NCI-H128 (cell line): ENCODE measurements around the gene SLC38A10.

Experiments
- DNase-seq: peaks from one replicate; lab custom pipeline; 2025; ENCODE audit not compliant: unreplicated experiment; lab: John Stamatoyannopoulos, UW

The SLC38A10 gene

DNA sequence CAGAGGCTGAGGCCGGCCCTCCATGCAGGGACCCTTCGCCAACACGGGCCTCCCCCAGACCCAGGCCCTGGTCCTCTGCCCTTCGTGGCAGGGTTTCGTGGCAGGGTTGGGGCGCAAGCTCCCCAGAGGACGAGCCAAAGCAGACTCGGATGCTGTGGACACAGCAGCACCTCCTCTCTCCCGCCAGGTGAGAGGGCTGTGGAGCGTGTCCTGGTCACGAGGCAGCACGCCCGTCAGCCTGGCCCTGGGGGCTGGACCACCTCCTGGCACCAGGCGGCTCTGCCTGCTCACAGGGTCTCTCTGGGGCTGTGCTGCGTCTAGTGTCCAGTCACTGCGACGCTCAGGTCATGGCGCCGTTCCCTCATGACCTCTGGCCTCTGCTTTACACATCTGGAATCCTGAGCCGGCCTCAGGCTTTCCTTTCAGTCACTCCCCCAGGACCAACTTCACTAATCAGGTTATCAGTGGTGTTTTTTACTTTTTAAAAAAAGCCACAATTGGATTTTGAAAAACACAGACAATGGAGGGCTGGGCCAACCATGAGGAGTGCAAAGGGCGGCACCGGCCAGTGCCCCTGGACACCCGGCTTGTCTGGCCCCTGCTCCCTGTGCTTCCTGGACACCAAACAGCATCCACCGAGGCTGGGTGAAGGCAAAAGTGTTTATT lies 50.6 kb downstream of the SLC38A10 start:
- no peak for DNase-seq

DNA sequence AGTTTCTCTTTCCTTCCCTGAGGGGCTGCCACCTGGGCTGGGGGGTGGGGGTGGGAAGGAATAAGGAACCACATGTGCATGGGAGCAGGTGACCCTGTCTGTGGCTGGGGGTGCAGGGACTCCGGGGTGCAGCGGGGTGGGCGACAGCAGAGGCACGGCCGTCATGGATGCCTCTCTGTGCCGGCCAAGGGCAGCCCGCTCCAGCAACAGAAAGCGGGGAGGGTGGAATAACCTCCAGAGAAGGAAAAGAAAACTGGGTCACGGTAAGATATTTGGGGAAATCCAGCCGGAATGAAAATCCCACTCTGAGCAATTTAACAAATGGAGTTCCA lies 51.8 kb downstream of the SLC38A10 start:
- no peak for DNase-seq

DNA sequence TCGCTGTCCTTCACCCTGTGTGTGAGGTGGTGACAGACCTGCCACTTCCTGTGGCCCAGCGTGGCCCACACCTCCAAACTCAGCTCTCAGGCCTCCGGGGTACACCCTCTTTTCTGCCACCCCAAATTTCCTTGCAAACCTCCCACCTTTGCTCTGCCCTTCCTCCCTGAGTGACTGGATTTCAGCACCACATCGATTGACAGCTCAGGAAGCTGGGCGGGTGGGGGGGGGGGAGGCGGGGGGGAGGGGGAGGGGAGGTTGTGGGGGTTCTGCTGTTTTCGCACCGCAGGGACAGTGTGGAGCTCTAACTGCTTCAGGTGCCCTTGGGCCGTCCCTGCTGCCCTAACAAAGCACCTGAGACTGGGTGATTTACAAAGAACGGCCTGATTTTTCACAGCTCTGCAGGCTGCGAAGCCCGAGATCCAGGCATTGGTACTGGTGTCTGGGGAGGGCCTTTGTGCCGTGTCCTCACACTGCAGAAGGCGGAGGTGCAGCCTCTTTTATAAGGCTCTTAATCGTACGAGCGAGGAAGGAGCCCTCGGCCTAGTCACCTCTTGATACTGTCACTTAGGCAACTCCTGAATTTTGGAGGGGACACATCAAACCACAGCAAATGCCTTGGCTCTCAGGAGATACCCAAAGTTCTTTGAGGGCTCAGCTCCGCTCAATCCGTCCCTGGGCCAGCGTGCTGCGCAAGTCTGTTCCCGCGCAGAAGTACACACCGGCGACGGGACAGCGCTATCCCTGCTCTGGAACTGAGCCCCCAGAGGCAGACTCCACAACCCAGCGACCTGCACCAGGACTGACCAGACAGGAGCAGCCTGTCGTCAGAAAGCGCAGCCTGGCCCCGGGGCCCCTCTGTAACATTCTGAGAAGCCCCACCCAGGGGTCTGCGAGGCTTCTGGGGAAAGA lies 52.4 kb downstream of the SLC38A10 start:
- no peak for DNase-seq

DNA sequence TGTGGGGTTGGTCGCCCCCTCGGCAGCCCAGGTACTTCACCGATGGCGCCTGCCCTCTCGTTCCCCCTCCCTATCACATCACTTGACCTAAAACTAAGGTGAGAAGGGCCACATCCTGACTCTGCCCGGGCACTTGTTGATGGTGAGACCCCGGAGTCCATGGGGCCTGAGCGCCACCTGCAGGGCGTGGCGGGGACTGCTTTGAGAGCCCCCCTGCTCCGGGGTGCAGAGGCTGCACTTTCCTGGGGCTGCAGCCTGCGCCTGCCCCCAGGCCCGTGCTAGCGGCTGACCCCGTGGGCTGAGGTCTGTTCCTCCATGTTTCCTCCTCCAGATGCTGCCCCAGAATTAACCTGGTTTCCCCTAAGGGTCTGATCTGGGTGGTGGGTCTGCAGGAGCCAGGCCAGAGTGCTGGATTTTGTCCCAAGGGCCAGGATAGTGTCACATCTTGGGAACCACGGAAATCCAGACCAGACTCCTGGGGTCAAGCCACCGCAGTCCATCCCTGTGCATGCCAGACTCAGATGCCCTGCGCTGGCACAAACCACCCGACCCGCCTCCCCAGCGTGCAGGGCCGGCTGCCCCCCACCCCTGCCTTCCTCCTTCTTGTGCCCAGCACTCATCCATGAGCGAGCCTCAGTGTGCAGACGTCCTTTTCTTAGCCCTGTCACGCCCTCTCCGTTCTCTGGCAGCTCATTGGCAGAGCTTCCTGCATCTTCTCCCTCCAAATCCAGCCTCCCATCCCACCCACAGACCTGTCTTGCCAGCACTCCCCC lies 53.3 kb downstream of the SLC38A10 start:
- DNase-seq: no peak

DNA sequence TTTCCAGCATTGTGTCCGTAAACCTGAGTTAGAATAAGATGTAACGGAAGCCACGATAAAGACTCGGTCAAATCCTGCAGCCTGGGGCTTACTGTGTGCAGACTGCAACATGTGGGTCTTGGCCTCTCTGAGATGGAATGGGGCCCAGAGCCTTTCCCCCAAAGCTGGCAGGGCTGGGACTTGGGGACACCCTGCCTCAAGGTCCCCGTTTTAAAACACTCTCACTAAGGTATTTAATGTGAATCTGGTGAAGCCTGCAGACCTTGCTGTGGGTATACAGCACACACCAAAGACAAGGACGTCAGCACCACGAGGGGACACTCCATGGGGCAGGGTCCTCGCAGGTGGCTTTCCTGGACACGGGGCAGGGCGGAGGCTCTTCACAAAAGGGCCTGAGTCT lies 53.9 kb downstream of the SLC38A10 start:
- no peak for DNase-seq

DNA sequence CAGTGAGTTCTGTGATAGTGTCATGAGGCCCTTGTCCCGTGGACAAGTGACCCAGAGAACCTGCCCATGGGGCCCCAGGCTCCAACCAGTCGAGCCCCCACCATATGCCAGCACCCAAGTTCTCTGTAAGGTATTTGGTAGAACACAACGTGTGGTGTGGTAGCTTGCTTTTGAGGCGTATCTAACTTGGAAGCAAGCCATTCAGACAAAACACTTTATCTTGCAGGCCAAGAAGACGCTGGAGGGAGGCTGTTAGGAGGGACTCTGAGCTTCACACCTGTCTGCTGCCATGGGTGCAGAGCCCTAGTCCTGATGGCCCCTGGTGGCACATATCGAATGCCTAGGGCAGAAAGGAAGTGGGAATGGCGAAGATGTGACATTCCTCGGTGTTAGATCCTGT lies 54.3 kb downstream of the SLC38A10 start:
- DNase-seq: no peak

DNA sequence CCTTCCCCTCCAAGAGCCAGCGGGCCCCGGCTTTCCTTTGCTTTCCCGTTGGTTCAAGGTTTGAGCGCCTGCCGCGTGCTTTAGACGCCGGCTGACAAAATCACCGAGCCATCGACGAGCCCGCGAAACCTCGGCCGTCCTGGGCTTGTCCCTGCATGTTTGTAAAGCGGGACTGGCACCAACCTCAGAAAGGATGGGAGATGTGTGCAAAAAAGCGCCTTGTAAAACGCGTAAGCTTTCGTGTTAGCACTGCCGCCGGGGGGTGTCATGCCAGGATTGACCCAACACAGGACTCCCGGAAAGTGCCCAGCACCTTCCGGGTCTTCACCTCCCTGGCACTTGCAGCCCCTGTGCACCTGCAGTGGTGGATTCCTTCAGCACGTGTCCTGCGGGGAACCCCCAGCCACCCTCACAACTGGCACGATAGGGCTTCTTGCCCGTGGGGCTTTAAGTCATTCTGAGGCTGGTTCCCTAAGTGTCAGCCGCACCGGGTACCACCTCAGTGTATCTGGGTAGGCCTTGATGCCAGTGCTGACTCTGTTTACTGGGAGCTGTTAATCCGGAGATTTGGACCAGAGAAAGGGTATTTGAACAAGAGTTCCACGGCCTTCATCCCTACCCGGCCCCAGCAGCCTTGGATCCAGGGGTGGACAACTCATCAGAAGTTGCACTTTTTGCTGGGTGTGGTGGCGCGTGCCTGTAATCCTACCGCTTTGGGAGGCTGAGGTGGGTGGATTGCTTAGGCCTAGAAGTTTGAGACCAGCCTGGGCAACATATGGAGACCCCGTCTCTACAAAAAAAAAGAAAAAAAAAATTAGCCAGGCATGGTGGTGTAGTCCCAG lies 55.2 kb downstream of the SLC38A10 start:
- DNase-seq: no peak

DNA sequence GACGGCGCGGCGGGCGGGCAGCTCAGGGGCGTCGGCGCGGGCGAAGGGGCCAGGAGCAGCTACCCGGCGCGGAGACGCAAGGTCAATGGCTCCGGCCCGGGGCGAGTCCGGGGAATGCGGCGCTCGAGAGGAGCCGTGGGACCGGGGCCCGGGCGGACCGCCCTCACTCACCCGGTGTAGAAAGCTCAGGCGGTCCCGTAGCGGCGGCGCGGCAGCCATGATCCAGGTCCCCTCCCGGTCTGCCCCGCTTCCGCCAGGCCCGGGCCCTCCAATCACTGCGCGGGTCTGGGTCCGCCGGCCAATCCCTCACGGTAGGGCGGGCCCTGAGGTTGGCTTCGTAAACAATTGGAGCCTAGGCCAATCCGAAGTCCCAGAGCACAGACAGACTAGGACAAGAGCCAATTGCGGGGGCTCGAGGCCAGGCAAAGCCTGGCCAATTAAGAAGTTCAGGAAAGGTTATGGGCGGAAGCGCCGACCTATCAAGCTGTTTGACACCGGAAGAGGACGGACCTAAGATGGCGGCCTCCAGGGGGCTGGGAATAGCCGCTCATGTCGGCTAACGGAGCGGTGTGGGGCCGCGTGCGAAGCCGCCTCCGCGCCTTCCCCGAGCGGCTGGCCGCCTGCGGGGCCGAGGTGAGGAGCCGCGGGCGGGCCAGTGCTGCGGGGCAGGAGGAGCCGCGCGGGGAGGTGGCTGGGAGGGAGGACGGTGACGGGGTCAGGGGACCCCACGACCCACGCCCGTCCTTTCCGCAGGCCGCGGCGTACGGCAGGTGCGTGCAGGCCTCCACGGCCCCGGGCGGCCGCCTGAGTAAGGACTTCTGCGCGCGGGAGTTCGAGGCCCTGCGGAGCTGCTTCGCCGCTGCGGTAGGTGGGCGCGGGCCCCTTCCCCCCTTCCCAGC lies 56.0 kb downstream of the SLC38A10 start, which contains the start of the genes NDUFAF8 and TEPSIN:
TSS of gene NDUFAF8 (plus strand) at position 504 of the 899 bp plus-strand sequence. CDS start at position 550, 46 bp downstream.
TSS of gene TEPSIN (minus strand) at position 241 of the 899 bp plus-strand sequence. CDS start at position 219, 22 bp downstream.
- peak; percentile 91 for DNase-seq

DNA sequence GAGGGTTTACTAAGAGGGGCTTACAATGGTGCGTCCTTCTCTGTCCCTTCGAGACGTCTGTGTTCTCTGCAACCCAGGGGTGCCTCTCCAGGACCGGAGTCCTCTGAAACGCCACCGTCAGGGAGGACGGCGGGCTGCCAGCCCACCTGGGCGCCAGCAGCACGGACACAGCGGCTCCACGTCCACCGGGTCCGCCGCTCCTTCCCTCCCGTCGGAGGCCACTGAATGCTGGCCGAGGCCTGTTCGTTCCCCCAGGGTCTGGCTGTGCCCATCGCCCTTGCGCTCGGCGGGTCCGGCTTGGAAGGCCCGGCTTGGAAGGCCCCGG lies 56.7 kb downstream of the SLC38A10 start:
- no peak for DNase-seq

DNA sequence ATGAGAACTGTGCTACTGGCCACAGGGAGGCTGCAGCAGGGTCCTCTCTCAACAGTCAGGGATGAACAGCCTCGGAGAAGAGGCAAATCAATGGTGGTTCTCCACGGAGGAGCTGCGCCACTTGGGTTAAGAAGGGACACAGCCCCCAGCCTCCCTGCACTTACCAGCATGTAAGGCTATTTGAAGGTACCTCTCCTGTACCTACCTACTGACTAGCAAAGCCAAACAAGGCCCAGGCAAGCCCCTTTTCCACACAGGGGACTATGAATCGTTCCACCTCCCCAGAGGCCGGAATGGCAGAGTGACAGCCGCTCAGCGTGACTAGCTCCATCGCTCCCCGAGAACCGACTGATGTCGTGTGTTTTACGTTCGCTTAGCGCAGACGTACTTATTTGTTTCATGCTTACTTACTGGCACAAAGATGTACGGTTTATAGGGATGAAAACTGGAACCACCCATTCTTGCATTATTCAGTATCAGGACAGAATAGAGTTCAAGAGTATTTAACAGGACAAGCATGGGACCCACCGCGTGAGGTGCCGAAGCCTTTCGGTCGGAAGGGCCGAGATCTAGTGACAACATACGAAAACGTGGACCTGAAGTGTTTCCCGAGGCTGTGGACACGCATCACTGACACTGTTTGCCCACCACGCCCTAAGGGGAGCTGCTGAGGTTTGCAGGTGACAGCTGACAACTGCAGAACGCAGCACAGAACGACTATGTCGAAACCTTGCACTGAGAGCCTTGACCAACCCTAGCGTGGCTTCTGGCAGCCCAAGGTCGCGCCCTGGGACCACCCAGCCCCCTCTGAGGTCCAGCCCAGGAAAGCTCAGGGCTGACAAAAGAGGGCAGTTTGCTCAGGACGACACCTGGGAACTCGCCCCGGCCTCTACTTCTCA lies 57.3 kb downstream of the SLC38A10 start:
- no peak for DNase-seq

DNA sequence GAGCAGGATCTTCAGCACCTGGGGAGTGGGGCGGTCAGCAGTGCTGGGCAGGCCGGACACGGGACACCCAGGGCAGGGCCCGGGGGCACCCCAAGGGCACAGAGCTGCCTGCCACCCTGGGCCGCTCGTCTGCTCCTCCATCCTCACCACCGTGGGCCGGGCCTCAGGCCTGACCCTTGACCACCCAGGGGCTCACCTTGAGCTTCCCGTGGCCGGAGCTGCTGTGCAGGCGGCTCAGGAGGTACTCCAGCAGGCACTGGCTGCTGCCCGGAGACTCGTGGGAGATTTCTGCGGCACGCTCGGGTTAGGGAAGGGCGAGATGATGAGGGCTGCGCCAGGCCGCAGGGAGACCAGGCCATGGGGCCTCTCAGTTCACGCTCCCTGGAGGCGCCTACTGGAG lies 58.3 kb downstream of the SLC38A10 start:
- no peak for DNase-seq

DNA sequence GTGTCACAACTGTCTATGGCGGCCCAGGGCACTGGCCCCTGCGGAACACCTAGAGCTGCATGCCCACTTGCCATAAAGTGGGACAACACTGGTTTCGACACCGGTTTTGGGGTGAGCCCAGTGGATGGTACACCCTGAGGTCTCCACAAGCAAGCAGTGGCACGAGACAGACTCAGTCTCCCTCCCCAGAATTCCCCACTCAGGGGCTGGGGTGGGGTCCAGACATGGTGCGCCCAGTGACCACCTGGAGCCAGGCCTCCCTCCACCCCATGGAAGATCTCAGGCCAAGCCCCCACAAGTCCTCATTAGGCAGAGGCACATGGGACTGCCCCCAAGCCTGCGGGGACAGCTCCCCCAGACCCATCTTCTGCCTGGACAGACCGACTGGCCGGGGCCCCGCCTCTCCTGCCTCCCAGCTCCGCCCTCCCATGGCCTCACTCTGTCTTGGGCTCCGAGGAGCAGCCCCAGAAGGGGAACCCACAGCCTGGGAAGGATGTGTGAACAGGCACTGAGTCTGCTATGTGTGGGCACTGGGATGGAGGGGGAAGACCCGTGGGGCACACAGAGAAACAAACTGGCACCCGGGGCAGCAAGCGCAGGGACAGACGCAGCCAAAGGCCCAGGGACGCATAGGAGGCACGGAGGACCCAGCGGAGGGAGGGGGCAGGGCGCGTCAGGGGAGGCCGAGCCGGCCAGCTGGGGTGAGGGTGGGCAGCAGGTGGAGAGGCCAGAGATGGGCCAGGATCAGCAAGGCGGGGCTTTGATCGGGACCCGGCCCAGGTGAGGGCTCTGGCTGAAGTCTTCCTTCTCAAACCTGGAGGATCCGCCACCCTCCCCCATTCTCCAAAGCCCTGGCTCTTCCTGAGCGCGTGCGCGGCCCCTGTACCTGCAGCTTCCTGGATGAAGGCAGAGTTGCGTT lies 59.0 kb downstream of the SLC38A10 start:
- no peak for DNase-seq

DNA sequence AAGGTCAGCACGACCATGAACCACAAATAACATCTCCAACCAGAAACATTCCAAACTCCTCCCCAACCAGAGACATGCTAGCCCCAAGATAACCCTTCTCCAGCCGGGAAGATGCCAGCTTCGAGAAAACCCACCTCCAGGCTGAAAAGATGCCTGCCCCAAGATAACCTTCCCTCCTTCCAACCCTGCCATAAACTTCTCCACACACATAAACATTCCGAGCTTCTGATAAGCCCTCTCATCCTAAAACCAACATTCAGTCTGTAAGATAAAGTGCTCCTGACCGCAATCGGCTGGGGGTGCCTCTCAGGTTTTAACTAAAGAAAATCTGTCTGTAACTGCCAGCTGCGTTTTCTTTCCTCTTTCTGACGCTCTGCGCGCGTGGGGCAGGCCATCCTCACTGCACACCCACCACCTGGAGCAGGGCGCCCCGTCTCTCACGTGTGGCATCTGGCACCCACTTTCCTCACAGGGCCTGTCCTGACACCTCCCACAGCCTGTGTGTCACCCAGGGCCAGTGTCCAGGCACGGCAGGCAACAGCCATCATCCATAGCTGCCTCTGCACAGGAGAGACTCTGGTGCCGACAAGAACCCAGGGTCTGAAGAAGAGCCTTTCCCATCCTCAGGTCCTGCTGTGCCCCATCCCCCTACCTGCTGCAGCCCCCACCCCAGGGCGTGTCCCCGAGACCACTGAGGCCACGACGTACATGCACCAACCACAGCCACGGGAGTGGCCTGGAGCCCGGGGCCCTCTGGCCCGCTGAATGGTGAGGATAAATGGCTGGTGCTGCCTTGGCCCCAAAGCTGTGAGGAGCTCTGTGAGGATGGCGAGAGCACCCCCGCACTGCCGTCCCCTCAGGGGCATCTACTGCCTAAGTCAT lies 59.9 kb downstream of the SLC38A10 start:
- no peak for DNase-seq

DNA sequence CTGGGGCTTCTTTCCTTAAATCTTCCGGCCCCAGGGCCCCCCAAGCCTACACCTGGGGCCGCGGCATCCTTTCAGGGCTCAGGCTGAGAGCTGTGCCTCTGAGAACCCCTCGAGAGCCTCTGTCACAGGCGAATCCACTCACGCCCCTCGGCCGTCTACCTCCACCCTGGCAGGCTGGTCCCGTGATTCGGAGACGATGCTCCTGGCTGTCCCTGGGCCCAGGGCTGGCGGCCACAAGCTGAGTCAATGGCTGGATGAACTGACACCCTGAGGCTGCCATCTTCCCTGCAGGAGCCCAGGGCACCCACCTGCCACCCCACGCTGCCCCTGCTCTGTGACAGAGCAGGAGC lies 60.6 kb downstream of the SLC38A10 start:
- no peak for DNase-seq

DNA sequence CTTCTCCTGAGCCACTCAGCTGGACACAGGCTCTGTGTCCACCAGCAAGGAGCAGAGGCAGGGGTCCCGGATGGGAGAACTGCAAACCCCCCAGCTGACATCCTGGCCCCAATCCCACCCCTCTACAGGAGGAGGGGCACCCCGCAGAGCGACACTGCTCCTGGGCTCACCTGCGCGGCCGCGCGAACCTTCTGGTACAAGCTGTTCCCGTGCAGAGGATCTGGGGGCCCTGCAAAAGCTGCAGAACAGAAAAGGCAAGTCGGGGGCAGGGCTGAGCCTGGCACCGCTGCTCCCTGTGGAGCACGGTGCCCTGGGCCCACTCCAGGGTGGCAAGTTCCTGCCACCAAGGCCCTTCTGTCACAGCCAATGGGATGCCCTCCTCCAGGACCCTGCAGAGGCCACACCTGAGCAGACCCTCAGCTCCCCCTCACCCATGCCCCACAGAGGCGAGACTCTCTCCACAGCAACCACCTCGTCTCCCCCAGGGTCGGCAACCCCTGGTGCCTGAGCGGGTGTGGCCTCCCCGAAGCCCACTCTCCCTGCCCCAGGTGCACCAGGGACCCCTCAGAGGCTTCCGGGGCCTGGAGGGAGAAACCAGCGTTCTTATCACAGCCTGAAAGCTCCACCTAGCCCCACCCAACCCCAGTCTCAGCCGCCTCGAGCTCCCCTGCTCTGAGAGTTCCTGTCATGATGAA lies 61.1 kb downstream of the SLC38A10 start:
- no peak for DNase-seq

DNA sequence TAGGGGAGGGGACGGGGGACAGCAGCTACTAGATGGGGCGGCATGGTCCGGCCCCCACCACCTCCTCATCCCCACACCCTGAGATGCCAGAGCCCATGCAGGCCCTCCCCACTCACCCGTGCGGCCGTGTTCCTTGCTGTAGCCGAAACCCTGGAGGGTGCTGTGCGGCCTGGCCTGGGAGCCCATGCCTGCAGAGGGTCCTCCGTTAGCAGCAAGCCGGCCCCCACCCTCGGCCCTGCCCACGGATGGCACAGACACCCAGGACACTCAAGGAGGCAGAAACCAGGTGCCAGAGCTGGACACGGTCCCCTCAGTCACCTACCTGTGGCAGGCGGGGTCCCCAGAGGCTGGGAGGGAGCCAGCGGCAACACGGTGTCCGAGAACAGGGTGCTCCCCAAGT lies 61.8 kb downstream of the SLC38A10 start:
- no peak for DNase-seq
